Ovary (tissue), 3 donors: ENCODE results near the gene RYR2.

ENCODE experiments used
- POLR2A ChIP-seq: fragments of 450-650 bp; IDR thresholded peaks from one replicate; pipeline ENCODE4 v1.6.1; 2017; ENCODE audit warnings: antibody characterized with exemption, mild to moderate bottlenecking, moderate library complexity
- TF ChIP-seq, protein P1 (sequence below), 3 donors: fragments of 450-650 bp in 2 of 3; fragments of 200-600 bp in 1 of 3; IDR thresholded peaks; one replicate each; pipeline versions ENCODE4 v1.5.1 to v1.8.0; 2016 to 2022; ENCODE audit warnings: antibody characterized with exemption in 3 of 3, mild to moderate bottlenecking in 1 of 3
- donor health status: DM: no; HTN: no; CAD: no.

DNA sequence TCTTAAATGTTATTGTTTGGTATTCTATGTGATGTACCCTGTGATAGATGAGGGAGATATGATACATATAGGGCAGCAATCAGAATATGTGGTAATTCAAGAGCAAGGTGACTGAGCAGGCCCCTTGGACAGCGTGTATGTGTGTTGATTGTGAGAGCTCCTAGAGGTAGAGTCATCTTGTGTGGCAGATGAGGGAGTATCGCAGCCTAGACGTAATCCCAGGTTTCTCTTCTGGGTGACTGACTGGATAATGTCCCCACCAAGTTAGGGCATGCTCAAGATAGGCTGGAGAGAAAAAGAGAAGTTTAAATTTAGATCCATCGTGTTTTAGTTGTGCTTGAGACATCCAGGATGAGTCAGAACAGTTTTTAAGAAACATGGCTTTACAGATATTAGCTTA is 663.5 kb downstream of the RYR2 start:
- TF ChIP-seq, protein P1, sequence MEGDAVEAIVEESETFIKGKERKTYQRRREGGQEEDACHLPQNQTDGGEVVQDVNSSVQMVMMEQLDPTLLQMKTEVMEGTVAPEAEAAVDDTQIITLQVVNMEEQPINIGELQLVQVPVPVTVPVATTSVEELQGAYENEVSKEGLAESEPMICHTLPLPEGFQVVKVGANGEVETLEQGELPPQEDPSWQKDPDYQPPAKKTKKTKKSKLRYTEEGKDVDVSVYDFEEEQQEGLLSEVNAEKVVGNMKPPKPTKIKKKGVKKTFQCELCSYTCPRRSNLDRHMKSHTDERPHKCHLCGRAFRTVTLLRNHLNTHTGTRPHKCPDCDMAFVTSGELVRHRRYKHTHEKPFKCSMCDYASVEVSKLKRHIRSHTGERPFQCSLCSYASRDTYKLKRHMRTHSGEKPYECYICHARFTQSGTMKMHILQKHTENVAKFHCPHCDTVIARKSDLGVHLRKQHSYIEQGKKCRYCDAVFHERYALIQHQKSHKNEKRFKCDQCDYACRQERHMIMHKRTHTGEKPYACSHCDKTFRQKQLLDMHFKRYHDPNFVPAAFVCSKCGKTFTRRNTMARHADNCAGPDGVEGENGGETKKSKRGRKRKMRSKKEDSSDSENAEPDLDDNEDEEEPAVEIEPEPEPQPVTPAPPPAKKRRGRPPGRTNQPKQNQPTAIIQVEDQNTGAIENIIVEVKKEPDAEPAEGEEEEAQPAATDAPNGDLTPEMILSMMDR (IDR thresholded peaks at IDR 0.05): no peak
- no peak for TF ChIP-seq POLR2A
